NCI-H1048 (cell line): ENCODE data around the gene GPRC6A.

ENCODE experiments used
- DNase-seq: peaks from one replicate; lab custom pipeline; 2025; lab: John Stamatoyannopoulos, UW

GPRC6A gene

GRCh38 chr6:116783852-116784251 is 45.0 kb downstream of the GPRC6A start:
- no peak for DNase-seq

GRCh38 chr6:116779573-116780164 is 49.2 kb downstream of the GPRC6A start:
- no peak for DNase-seq

- no peak for DNase-seq
Observed at GRCh38 chr6:116773886-116774285, 55.0 kb downstream of the GPRC6A start.

- DNase-seq: no peak
Observed at GRCh38 chr6:116772450-116772849, 56.4 kb downstream of the GPRC6A start.

GRCh38 chr6:116767715-116768114 is 61.2 kb downstream of the GPRC6A start:
- DNase-seq: no peak

- no peak for DNase-seq
Observed at GRCh38 chr6:116766506-116767176, 62.2 kb downstream of the GPRC6A start.

- no peak for DNase-seq
Observed at GRCh38 chr6:116764961-116765841, 63.7 kb downstream of the GPRC6A start, which contains the start of gene FAM162B. Gene FAM162B, minus strand, starts transcription at chr6:116765719. Its CDS starts 143 bp downstream, at chr6:116765576.

GRCh38 chr6:116764629-116764960 is 64.3 kb downstream of the GPRC6A start:
- no peak for DNase-seq

- no peak for DNase-seq
Observed at GRCh38 chr6:116763906-116764628, 64.8 kb downstream of the GPRC6A start.

GRCh38 chr6:116763048-116763447 is 65.8 kb downstream of the GPRC6A start:
- DNase-seq: no peak

GRCh38 chr6:116762235-116762634 is 66.6 kb downstream of the GPRC6A start:
- DNase-seq: no peak

- DNase-seq: no peak
Observed at GRCh38 chr6:116761779-116762178, 67.1 kb downstream of the GPRC6A start.

GRCh38 chr6:116745176-116745575 is 83.7 kb downstream of the GPRC6A start:
- no peak for DNase-seq
